ENCODE results near the gene JMJD1C. TPM values are rescaled to one million over a fixed set of nuclear protein-coding genes. Genes with fewer than 3 reads are reported as not detected.

Gene JMJD1C
- total RNA-seq, 1 experiment from 2014 or later, result 66.3 TPM

DNA sequence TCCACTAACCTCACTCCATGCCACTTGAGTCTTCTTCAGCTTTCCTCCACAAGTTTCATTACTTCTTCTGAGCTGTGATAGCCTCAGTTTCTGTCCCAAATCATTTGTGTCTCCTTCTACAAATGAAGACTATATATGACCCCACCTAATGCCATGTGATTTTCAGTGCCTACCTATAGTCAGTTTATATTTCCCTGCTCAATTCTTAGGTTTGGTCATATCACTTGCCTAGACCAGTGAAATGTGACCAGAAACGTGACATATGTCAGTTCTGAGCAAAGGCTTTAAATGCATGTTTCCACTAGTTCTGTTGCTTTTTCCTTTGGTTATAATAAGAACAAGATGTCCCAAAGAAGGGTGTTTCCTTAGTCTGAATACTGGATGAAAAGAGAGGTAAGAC lies 30.8 kb upstream of the JMJD1C start:
- intact Hi-C loops (cut with micrococcal nuclease), result no loop called here
- ATAC-seq (no peak), DNase-seq (ENCODE audit: low read depth, low spot score) (no peak)
- H3K9me2 ChIP-seq (ENCODE audit: insufficient read depth), result no peaks in the 10 kb centered on the region
- H3K9ac ChIP-seq (ENCODE audit: low read length), result no peak overlapping the region
- no peaks in the 10 kb centered on the region for H3K27me3 ChIP-seq (ENCODE audit: insufficient read depth, low read length)
- no TSS peak for BruUV-seq (replicated peaks)
- no peak overlapping the region for H3K4me3 ChIP-seq (replicated peaks in 1 of 2; ENCODE audit: low read depth in 1 of 2, low read length in 2 of 2)
- ChIA-PET POLR2A (no interaction called here), RAD21 (ENCODE audit: low non-redundant PET in 1 of 2, low total read pairs in 2 of 2, uncharacterized antibody in 2 of 2, unreplicated experiment in 2 of 2) (no interaction called here), CTCF (no interaction called here)
- TF ChIP-seq, protein P1, sequence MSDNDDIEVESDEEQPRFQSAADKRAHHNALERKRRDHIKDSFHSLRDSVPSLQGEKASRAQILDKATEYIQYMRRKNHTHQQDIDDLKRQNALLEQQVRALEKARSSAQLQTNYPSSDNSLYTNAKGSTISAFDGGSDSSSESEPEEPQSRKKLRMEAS (IDR thresholded peaks at IDR 0.05), result no peak
- TF ChIP-seq SRF (IDR thresholded peaks at IDR 0.05; ENCODE audit: low read depth) (no peak), SIN3A (IDR thresholded peaks at IDR 0.05; ENCODE audit: low read depth) (no peak), ZNF274 (IDR thresholded peaks at IDR 0.05; ENCODE audit: low read depth, low read length) (no peak), SP1 (IDR thresholded peaks at IDR 0.05; ENCODE audit: low read depth) (no peak), CBX3 (IDR thresholded peaks at IDR 0.05; ENCODE audit: low read depth) (no peak), CEBPB (IDR thresholded peaks at IDR 0.05; ENCODE audit: low read depth) (no peak)
- TF ChIP-seq, protein P2, sequence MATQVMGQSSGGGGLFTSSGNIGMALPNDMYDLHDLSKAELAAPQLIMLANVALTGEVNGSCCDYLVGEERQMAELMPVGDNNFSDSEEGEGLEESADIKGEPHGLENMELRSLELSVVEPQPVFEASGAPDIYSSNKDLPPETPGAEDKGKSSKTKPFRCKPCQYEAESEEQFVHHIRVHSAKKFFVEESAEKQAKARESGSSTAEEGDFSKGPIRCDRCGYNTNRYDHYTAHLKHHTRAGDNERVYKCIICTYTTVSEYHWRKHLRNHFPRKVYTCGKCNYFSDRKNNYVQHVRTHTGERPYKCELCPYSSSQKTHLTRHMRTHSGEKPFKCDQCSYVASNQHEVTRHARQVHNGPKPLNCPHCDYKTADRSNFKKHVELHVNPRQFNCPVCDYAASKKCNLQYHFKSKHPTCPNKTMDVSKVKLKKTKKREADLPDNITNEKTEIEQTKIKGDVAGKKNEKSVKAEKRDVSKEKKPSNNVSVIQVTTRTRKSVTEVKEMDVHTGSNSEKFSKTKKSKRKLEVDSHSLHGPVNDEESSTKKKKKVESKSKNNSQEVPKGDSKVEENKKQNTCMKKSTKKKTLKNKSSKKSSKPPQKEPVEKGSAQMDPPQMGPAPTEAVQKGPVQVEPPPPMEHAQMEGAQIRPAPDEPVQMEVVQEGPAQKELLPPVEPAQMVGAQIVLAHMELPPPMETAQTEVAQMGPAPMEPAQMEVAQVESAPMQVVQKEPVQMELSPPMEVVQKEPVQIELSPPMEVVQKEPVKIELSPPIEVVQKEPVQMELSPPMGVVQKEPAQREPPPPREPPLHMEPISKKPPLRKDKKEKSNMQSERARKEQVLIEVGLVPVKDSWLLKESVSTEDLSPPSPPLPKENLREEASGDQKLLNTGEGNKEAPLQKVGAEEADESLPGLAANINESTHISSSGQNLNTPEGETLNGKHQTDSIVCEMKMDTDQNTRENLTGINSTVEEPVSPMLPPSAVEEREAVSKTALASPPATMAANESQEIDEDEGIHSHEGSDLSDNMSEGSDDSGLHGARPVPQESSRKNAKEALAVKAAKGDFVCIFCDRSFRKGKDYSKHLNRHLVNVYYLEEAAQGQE (IDR thresholded peaks at IDR 0.05; ENCODE audit: low read depth), result no peak
- TF ChIP-seq, protein P3, sequence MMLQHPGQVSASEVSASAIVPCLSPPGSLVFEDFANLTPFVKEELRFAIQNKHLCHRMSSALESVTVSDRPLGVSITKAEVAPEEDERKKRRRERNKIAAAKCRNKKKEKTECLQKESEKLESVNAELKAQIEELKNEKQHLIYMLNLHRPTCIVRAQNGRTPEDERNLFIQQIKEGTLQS (IDR thresholded peaks at IDR 0.05), result no peak
- H3K79me2 ChIP-seq (ENCODE audit: insufficient read depth, low read length), result peaks cover 78% of the 10 kb centered on the region
- H3K36me3 ChIP-seq (ENCODE audit: control insufficient read depth in 1 of 2, insufficient read depth in 2 of 2, low read length in 2 of 2), result no peaks in the 10 kb centered on the region
- H2AFZ ChIP-seq (ENCODE audit: low read depth, low read length, poor library complexity, severe bottlenecking), result no peak overlapping the region
- no peak overlapping the region for H3K27ac ChIP-seq (ENCODE audit: low read depth, low read length)
- no peaks in the 10 kb centered on the region for H4K20me1 ChIP-seq (ENCODE audit: insufficient read depth)
- H3K4me1 ChIP-seq (ENCODE audit: control insufficient read depth in 1 of 2, insufficient read depth in 2 of 2, low read length in 2 of 2), result peaks cover 24 to 34% of the 10 kb centered on the region in 2 experiments
- no peak overlapping the region for H3K4me2 ChIP-seq (ENCODE audit: low read length)
- H3K9me3 ChIP-seq (ENCODE audit: control insufficient read depth in 1 of 2, insufficient read depth in 1 of 2, low read depth in 1 of 2, low read length in 2 of 2), result no peaks in the 10 kb centered on the region

All from HCT116 (cell line).